Suppressor macrophage treated with lipopolysaccharide for 1 hour (primary cell): ENCODE results near the gene ZNF385B.

Experiments used
- DNase-seq, 3 donors: peaks; one replicate each; pipeline ENCODE4 v3.0.0-alpha.2; 2020 to 2022

ZNF385B gene

DNA sequence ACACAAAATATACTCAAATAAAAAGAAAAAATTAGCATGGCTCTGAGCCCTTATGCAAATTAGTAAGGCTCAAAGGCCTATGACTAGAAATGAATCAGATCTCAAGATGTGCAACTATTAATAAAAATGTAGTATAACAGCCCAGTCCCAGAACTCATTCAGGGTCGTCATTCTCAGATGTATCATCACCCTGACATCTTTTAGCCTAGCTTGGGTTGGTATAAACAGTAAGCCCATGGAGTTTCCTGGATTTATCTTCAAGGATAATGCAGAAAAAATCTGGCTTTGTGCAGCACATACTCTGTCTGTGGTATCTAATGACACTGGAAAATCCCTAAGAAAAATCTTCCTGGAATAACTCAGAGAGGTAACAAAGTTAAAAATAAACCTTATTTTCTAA lies 239.3 kb downstream of the ZNF385B start:
- no peak for DNase-seq

DNA sequence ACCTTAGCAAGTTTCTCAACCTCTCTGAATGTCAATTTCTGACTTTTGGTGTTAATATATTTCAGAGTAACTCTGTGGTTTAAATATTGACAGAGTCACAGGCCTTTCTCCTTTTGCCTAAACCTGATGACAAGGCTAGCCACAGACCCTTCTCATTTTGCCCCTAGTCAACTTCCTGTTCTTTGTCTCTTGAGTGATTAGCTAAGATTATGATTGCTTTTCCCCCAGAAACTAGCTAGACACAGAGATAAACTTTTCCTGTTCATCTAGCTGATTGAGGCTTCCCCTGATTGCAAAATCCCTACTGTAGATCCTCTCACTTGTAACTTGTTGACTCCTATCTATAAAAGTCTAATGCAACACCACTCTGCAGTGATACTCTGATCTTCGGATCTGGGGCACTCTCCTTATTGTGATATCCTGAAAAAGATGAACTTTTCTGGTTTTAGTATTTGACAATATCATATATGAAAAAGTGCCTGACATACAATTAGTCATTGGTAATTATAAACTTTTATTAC lies 241.4 kb downstream of the ZNF385B start:
- no peak for DNase-seq

DNA sequence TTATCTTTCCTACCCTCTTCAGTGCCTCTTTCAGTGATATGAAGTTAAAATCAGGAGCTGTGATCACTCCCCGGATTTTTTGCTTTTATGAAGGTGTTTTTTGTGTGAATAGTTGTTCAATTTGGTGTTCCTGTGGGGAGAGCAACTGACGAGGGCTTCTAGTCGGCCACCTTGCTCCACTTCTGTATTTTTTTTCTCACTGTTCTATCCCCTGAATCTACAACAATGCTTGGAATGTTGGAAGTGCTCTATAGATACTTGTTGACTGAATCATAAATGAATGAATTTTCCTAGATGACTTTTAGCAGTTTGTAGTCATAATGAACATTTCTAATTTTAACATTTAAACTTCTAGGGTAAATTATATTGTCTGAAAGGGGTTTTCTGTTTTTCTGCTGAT lies 247.3 kb downstream of the ZNF385B start:
- DNase-seq = no peak

DNA sequence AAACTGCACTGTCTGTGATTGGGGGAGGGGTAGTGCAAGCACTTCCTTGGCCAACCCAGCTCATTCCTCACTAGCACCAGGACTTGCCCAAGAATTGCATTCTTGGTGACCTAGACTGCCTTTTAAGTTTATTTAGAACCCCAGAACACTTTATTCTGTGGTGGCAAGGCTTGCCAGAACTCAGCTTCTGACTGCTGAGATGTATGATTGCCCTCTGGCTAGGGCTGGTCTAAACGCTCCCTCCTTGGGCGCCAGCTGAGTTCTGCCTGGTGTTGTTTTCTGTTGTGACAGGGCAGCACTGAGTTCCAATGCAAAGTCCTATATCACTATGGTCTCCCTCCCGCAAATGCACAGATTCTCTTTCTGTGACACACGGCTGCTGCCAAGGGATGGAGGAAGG lies 247.7 kb downstream of the ZNF385B start:
- no peak for DNase-seq

DNA sequence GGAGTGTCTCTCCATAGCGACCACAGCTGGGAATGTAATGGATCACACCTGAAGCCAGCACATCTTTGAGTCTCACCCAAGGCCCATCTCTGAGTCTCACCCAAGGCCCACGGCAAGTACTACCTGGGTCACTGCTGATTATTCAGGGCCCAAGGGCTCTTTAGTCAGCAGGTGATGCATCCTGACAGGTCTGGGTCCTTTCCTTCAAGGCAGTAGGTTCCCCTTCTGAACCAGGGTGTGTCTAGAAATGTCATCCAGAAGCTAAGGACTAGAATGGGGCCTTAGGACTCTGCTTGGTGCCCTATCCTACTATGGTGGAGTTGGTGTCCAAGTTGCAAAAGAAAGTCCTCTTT lies 248.1 kb downstream of the ZNF385B start:
- no peak for DNase-seq

DNA sequence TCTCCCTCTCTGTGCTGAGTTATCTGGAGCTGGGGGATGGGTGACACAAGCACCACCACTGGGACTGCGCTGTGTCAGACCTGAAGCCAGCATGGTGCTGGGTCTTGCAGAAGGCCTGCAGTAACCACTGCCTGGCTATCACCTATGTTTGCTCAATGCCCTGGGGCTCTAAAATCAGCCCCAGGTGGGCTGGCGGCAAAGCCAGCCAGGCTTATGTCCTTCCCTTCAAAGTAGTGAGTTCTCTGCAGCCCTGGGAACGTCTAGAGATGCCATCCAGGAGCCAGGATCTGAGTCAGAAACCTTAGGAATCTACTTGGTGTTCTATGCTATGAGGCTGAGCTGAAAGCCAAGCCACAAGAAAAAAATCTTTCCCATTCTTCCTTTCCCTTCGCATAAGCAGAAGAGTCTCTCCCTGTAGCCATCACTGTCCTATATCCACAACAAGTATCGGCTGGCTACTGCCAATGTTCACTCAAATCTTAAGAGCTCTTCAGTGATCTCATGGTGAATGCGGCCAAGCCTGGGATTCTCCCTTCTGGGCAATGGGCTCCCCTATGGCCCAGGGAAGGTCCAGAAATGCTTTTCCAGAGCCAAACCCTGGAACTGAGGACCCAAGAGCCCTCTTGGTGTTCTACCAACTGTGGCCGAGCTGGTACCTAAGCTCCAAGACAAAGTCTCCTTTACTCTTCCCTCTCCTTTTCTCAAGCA lies 248.7 kb downstream of the ZNF385B start:
- no peak for DNase-seq

DNA sequence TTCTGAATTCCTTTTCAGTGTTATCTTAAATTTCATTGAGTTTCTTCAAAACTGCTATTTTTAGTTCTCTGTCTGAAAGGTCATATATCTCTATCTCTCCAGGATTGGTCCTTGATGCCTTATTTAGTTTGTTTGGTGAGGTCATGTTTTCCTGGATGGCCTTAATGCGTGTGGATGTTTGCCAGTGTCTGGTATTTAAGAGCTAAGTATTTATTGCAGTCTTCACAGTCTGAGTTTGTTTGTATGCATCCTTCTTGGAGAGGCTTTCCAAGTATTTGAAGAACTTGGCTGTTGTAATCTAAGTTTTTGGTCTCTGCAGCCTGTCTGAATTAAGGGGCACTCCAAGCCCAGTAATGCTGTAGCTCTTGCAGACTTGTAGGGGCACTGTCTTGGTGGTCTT lies 249.3 kb downstream of the ZNF385B start:
- no peak for DNase-seq

DNA sequence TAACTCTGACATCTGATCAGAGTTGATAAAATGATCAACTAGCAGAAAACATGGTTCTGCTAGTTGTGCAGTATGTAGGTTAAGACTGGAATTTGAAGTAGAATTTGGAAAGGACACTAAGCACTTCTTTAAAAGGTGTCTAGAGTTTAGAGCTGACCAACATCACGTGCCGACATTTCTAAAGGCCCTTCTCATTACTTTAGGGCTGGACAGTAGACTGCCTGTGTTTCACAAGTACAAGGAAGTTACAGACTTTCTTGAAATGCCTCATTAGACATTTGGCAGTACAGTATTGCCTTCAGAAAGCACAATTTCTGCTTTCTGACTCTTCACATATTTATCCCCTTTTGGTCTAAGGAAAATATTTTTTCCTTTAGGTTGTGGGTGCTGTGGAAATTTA lies 255.3 kb downstream of the ZNF385B start:
- DNase-seq = no peak

DNA sequence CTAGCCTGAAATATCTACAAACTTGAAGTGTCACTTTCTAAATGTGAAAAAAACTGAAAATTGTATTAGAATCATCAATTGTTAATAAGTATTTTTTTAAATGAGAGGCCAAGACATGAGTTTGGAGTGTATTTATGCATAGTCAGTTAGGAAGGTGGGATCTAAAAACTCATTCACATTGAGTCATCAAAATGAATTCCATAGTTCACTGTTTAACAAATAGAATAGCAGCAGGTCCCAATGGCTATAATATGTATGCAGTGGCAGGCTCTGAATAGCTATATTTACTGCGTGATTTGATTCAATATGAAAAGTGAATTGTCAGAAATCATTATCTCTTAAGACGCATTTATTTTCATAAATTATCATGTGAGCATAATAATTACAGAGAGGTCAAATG lies 256.1 kb downstream of the ZNF385B start:
- no peak for DNase-seq

DNA sequence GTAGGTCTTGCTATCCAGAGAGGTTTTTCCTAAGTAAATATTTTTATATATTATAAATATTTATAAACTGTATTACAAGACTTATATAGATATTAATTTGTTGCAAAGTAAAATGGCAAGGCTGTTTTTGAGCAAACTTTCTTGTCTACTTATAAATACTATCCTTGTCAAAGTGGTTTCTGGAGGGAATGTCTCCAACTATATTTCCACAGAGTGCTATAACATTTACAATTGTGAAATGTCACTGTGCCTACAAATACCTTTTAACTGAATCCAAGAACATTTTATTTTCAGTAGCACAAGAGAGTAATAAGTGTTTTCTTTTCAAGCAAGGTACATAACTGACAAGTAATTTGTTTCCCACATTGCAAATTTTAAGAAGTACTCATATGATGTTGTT lies 256.8 kb downstream of the ZNF385B start:
- no peak for DNase-seq

DNA sequence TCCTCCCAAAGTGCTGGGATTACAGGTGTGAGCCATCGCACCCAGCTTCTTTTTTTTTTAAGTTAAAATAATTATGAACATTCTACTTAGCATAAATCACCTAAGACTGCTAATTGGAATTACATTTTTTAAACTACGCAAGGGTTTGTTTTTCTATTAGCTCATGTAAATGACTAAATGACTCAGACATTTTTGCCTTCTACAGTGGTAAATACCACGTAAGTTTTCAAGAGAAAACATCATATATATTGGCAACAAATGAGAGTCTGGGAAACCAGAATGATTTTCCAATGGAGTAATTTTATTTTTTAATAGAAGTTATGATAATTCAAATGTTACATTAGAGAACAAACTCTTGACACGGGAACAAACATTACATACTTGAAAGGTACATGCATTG lies 259.0 kb downstream of the ZNF385B start:
- DNase-seq = no peak

DNA sequence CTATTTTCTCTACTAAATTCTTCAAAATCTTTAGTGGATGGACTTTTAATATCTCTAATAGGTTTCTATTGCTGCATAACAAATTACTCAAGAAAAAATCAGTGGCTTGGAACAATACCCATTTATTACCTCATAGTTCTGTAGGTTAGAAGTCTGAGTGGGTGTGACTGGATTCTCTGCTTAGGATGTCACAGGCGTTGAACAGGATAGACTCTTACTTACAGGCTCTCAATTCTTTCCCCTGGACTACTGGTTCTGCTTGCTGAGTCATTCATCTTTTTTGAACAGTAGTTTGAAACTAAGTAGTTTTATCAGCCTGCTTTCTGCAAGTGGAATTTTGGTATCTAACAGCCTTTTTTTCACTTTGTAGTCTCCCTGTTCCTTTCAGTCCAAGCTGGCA lies 265.4 kb downstream of the ZNF385B start:
- DNase-seq = no peak

DNA sequence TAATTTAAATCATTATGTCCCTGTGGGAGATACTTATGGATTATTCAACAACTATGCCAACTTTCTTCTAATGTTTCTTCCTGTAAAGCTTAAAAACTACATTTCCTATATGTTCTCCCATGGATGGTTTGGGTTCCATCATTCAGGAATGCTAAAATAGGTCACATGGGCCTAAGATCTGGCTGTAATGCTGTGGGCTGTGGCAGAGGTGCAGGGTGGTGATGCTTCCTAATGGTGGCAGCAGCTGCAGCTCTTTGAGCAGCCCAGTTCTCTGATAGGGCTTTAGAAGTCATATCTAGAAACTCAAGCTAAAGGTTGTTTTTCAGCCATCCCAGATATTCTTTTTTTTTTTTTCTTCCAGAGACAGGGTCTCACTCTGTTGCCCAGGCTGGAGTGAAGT lies 266.1 kb downstream of the ZNF385B start:
- no peak for DNase-seq

DNA sequence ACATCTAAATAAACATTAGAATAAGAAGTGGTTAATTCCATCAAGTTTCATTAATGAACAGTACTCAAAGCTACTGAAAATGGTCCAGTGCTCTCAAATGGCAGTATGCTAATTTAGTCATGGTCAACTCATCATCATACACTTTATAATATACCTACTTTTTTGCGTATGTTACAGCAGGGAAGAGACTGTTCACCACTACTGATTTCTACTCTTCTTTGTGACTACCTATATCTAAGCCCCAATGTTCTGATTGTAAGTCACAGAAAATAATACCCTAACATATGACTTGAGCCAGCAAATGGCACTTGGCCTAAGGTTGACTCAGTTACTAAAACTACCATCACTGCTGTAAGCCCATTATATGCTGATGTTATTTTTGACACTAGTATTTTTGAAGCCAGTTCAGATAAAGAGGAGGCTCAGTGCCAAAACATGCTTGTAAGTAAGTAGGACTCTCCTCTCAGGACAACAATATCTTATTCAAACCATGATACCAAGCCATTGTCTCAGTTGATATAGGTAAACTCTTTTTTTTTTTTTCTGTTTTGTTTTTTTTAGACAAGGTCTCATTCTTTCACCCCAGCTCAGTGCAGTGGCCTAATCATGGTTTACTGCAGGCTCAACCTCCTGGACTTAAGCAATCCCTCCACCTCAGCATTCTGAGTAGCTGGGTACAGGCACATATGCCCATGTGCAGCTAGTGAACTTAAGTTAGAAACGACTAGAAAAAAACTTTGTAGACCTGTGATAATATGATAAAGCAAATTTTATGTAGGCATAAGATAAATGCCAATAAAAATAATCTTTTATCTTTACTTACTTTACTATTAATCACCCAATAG lies 266.9 kb downstream of the ZNF385B start:
- no peak for DNase-seq

DNA sequence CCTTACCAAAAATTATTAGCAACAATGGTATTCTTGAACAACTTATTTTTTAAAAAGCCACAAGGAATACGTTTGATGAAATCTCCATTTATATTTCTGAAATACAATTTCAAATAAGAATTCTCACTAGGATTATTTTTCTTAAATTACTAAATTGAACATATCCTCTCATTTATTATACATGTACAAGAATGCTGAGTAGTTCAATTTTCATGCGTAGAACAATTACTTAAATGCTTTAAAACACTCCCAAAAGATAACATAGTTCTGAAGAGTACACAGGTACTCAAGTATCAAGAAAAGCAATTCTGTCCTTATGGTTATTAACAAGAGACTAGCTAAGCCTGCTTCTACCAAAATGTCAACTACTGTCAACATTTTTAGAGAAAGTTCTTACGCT lies 268.1 kb downstream of the ZNF385B start:
- no peak for DNase-seq

DNA sequence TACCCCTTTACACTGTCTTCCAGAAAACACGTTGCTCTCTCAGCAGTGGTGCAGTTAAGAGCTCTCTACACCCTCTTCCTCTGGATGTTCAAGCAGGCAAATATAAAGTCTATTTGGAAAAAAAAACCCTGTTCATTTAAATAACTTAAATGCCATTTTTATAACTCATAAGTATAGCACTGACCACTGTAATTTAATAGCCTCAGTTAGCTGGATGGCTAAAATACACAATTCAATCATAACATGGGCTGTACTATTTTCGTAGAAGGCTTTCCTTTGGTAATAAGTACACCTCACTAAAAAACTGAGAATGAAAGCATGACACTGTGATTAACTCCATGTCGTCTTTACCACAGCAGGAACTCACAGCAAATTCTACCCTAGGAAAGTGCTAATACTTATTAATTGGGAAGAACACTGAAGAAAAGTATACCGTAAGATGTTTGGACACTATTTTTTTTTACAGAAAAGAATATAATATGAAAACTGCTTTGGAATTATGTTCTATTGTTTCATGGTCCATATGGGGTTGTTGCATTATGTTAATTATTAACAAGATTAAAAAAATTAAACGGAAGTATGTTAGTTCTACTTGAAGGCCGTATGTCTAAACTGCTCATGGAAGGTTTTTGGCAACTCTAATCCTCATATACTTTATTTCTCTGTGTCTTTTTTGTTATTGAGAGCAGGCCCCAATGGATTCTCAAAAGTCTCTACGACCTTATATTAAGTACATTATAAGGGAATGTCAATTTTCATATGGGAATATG lies 269.1 kb downstream of the ZNF385B start:
- no peak for DNase-seq

DNA sequence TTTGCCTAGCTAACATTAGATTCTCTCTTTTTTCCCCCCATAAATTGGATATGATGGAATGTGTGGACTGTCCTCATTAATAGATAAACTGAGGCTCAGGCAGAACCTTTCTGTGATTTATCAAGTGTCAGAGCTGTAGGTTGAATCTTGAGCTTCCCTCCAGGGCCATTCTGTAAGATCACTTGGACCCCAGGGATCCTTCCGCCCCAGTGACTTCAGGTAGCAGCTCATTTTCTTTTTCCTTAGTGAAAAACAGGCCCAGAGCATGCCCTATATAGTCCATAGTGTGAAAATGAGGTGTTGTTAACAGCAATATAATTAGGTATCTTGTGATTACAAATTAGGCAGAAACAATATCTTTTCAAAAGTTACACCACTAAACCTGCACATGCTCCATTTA lies 269.7 kb downstream of the ZNF385B start:
- no peak for DNase-seq

DNA sequence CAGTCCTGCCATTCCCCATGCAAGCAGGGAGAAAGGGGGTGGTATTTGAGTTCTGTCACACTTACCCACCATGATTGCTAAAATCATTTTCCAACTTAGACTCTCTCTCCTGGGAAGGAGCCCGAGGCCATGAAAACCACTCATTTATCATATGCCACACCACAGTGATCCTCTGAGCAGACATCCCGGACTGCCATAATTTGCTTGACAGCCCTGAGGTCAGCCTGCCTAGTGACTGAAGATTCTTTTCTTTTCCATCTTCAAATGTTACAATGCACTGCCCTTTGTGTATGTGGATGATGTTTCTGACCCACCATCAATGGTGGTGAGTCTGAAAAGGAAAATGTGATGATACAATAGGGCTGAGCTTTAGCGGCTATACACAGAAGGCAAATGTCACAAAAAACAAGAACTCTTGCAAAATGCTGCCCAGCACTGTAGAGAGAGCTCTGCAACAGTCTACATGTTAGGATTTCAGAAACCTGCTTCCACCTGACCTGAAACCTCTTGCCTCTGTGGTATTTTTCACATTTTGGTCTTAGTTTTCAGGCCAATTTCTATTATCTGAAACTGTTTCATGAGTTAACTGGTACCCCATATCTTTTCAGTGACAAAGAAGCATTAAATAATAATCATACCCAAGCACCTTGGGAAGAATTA lies 272.8 kb downstream of the ZNF385B start:
- no peak for DNase-seq

DNA sequence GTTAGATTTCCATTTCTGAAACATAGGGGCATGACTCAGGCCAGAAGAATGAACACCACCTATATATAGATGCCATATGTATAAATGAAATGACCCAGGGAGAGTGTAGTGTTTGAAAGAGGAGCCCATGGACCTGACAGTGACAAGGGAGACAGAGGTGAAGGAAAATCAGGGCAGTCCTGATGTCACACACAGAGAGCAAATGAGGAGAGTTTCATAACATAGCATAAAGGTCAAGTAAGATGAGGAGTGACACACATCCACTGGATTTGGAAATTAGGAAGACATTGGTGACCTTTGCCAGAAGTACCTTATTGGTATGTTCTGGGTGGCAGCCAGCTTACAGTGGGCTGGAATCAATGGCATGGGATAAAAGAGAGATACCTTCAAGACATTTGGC lies 276.7 kb downstream of the ZNF385B start:
- no peak for DNase-seq

DNA sequence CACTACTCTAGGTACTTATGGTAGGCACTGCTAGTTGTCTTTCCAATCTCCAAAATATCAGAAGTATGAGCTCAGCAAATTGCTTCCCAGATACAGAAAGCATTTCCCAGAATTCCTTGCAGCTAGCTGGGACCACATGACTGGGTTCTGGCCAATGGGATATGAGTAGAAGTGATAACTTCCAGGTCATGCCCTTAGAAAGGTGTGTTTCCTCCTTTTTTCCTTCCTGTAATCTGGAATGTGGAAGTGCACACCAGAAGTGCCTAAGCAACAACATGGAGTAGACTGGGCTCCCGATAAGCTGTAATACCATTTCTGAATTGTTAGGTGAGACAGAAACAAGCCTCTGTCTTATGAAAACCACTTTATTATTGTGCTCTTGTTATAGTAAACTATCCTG lies 279.8 kb downstream of the ZNF385B start:
- no peak for DNase-seq

DNA sequence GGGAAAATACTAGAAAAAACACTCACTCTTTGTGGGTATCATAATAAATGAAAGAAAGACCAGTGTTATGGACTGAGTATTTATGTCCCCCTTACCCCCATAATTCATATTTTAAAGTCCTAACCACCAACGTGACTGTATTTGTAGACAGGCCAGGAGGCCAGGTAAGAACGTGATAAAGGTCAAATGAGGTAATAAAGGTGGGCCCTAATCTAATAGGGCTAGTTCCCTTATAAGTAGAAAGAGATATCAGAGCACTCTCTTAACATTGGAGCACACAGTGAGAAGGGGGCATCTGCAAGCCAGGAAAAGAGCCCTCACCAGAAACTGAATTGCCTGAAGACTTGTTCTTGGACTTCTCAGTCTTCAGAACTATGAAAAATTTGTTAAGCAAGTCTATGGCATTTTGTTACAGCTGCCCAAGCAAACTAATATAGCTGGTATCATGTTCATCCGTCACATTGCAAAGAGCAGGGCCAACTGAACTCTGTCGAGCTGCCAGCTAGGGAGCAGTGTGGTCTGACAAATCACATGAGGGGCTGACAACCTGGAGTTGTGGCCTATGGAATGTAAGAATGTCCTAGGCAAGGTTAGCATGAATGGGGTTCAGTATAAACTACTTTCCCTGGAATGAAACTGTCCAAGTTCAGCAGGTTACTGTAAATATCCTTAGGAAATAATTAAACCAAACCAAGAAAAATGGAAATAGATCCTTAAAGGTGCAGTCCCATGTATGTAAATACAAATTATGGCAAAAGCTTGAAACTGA lies 280.9 kb downstream of the ZNF385B start:
- no peak for DNase-seq

DNA sequence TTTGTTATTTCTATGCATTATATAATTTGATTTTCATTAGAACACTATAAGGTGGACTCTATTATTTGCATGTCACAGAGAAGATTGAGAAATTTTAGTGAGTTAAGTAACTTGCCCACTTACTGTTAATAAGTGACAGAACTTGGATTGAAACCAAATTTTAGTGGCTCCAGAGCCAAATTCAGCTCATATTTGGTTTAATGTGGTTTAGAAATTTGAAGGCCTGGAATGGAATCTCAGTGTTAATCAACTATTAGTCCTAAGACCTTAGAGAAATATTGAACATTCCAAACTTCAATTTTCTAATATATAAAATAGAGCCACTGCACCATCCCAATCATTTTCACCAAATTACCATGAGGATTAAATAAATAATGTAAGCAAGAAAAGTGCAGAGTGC lies 281.6 kb downstream of the ZNF385B start:
- no peak for DNase-seq
